GM19463 (cell line): ENCODE data around the gene SNX25.
"Not testable (repeated sequence)": the region's sequence is repeated elsewhere in the genome, so short reads cannot be mapped to it uniquely, and the experiment has no call there.

Source experiments
- ATAC-seq: cut with Tn5 transposase; IDR thresholded peaks from one replicate; pipeline ENCODE4 v1.9.1; 2021; ENCODE audit warnings: mild to moderate bottlenecking, moderate library complexity; ENCODE audit not compliant: unreplicated experiment

Gene SNX25

GRCh38 chr4:185229021-185229818 is 19.8 kb downstream of the SNX25 start:
- ATAC-seq, result no peak

- ATAC-seq, result no peak
These were observed 23.0 kb downstream of the SNX25 start for GRCh38 chr4:185232370-185232769.

- ATAC-seq, result no peak
These were observed 25.9 kb downstream of the SNX25 start for GRCh38 chr4:185235119-185235842.

- ATAC-seq, result no peak
These were observed 26.6 kb downstream of the SNX25 start for GRCh38 chr4:185235843-185236503.

GRCh38 chr4:185237175-185237574 is 27.8 kb downstream of the SNX25 start:
- ATAC-seq, result no peak

- ATAC-seq, result no peak
These were observed 28.9 kb downstream of the SNX25 start for GRCh38 chr4:185238215-185238681.

- no peak for ATAC-seq
These were observed 29.4 kb downstream of the SNX25 start for GRCh38 chr4:185238750-185239149.

GRCh38 chr4:185240486-185240885 is 31.1 kb downstream of the SNX25 start:
- not testable (repeated sequence) for ATAC-seq

- ATAC-seq, result no peak
These were observed 33.5 kb downstream of the SNX25 start for GRCh38 chr4:185242749-185243533.

GRCh38 chr4:185243879-185244278 is 34.5 kb downstream of the SNX25 start:
- no peak for ATAC-seq

- no peak for ATAC-seq
These were observed 35.4 kb downstream of the SNX25 start for GRCh38 chr4:185244763-185245162.

GRCh38 chr4:185246453-185246852 is 37.1 kb downstream of the SNX25 start:
- no peak for ATAC-seq

GRCh38 chr4:185247151-185247550 is 37.8 kb downstream of the SNX25 start:
- ATAC-seq, result no peak

GRCh38 chr4:185248393-185249039 is 39.1 kb downstream of the SNX25 start:
- ATAC-seq, result no peak

- ATAC-seq, result no peak
These were observed 39.7 kb downstream of the SNX25 start for GRCh38 chr4:185249105-185249504.

- ATAC-seq, result no peak
These were observed 45.0 kb downstream of the SNX25 start for GRCh38 chr4:185254434-185254833.

GRCh38 chr4:185255868-185256267 is 46.5 kb downstream of the SNX25 start:
- ATAC-seq, result no peak

- no peak for ATAC-seq
These were observed 47.0 kb downstream of the SNX25 start for GRCh38 chr4:185256446-185256845.

- no peak for ATAC-seq
These were observed 47.7 kb downstream of the SNX25 start for GRCh38 chr4:185257086-185257485.

GRCh38 chr4:185257694-185258093 is 48.3 kb downstream of the SNX25 start:
- no peak for ATAC-seq
